ENCODE measurements around the gene UBAC1. TPM values are rescaled to one million over a fixed set of nuclear protein-coding genes. Genes with fewer than 3 reads are reported as not detected.

The UBAC1 gene
- total and polyA plus RNA-seq, 9 of the 15 experiments (the other 6 are each of a cell fraction or from before 2014, with no cell fraction given) = 94.0 to 399 (median 228) TPM

GRCh38 chr9:135952664-135953206, 8.4 kb downstream of the UBAC1 start (continued):
- TF ChIP-seq MXD1 (CRISPR knock-in tag; IDR thresholded peaks at IDR 0.05; ENCODE audit: borderline replicate concordance, poor library complexity, severe bottlenecking) (no peak), NRF1 (conservative IDR thresholded peaks at IDR 0.05 in 1 of 2, IDR thresholded peaks at IDR 0.05 in 1 of 2) (peak; percentile 74 to 76), CTCF (IDR thresholded peaks at IDR 0.05 in 2 of 3, conservative IDR thresholded peaks at IDR 0.05 in 1 of 3; ENCODE audit: insufficient read depth in 2 of 3, low read depth in 1 of 3, low read length in 3 of 3) (peak; percentile 24 to 59 (median 40); a peak in 5 of 6 replicates), NEUROD1 (IDR thresholded peaks at IDR 0.05; ENCODE audit: borderline replicate concordance, low read depth, low read length, partially characterized antibody) (no peak), ZEB2 (IDR thresholded peaks at IDR 0.05) (peak; percentile 26; the same call in 1 of the 2 replicates), KAT7 (CRISPR knock-in tag; IDR thresholded peaks at IDR 0.05; ENCODE audit: borderline replicate concordance) (no peak), RREB1 (CRISPR knock-in tag; IDR thresholded peaks at IDR 0.05) (peak; percentile 68; the same call in 1 of the 2 replicates), FOSL1 (tag; conservative IDR thresholded peaks at IDR 0.05) (no peak), HEY1 (CRISPR knock-in tag; IDR thresholded peaks at IDR 0.05; ENCODE audit: borderline replicate concordance) (no peak), NR4A1 (CRISPR knock-in tag; IDR thresholded peaks at IDR 0.05) (no peak), NR4A1 (tag; IDR thresholded peaks at IDR 0.05) (no peak), MTF1 (CRISPR knock-in tag; IDR thresholded peaks at IDR 0.05; ENCODE audit: borderline replicate concordance) (no peak), ATF6 (CRISPR knock-in tag; IDR thresholded peaks at IDR 0.05) (no peak), BHLHE40 (IDR thresholded peaks at IDR 0.05; ENCODE audit: low read length) (peak; percentile 74), DIDO1 (tag; IDR thresholded peaks at IDR 0.05; ENCODE audit: low read depth) (no peak), FOXO4 (CRISPR knock-in tag; IDR thresholded peaks at IDR 0.05) (0 out of 2 replicates have a peak, but pooled peaks have one; percentile 29)
